DOHH2 (cell line): Measurements from ENCODE around the gene KLK4.

Experiments
- EZH2phosphoT487 ChIP-seq: fragments of 200-600 bp; sonication (generic); IDR thresholded peaks from 2 replicates; pipeline ENCODE4 v1.6.1; 2017; ENCODE audit warnings: borderline replicate concordance, mild to moderate bottlenecking, antibody characterized with exemption, low read length, moderate library complexity, mixed read lengths
- TF ChIP-seq, protein P1 (sequence below): fragments of 200-600 bp; sonication (generic); IDR thresholded peaks from one replicate; pipeline ENCODE4 v1.5.1; 2014; ENCODE audit warnings: antibody characterized with exemption, mild to moderate bottlenecking, low read depth, low read length; ENCODE audit not compliant: poor library complexity, severe bottlenecking

DNA sequence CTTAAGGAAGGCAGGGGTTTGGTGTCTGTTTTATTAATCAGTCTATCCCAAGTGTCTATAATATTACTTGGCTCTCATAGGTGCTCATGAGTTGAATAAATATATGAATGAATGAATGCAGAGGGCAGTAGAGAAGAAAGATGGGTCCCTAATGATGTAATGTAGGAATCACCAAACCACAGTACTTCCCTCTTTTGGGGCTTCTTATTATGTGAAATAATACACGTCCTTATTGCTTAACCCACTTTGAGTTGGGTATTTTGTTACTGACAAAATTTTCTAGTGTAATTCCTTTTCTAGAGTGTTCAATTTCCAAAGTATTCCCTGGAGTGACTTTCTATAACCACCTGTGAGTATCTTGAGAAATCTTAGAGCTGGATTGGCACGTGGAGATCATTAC, 28.4 kb upstream of the KLK4 start:
- TF ChIP-seq, protein P1, sequence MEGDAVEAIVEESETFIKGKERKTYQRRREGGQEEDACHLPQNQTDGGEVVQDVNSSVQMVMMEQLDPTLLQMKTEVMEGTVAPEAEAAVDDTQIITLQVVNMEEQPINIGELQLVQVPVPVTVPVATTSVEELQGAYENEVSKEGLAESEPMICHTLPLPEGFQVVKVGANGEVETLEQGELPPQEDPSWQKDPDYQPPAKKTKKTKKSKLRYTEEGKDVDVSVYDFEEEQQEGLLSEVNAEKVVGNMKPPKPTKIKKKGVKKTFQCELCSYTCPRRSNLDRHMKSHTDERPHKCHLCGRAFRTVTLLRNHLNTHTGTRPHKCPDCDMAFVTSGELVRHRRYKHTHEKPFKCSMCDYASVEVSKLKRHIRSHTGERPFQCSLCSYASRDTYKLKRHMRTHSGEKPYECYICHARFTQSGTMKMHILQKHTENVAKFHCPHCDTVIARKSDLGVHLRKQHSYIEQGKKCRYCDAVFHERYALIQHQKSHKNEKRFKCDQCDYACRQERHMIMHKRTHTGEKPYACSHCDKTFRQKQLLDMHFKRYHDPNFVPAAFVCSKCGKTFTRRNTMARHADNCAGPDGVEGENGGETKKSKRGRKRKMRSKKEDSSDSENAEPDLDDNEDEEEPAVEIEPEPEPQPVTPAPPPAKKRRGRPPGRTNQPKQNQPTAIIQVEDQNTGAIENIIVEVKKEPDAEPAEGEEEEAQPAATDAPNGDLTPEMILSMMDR, result no peak
- TF ChIP-seq EZH2phosphoT487, result no peak
